ENCODE data around the gene LRRC32.
"Not testable (repeated sequence)": the region's sequence is repeated elsewhere in the genome, so short reads cannot be mapped to it uniquely, and the experiment has no call there.

LRRC32 gene

DNA sequence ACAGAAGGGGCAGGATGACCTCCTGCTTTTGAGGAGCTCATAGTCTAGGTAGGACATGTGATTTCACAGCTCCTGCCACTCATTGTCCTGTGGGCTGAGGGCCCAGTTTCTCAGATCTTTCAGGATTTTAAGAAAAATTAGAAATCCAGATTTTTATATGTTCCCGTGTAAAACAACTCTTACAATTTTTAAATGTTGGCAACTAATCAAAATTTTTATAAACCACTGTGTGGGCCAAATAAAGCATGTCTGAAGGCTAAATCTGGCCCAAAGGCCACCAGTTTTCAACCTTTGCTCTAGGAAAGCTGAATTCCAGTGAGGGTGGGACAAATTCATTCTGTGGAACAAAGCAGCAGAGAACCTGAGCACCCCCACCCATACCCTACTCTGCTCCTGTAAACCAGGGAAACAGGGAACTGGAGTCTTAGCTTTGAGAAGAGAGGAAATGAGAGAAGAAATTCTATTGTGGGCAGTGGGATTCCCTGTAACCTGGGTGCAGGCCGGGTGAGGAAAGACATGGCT, 20.6 kb downstream of the LRRC32 start:
- no peak for DNase-seq (ENCODE audit: low read depth)

DNA sequence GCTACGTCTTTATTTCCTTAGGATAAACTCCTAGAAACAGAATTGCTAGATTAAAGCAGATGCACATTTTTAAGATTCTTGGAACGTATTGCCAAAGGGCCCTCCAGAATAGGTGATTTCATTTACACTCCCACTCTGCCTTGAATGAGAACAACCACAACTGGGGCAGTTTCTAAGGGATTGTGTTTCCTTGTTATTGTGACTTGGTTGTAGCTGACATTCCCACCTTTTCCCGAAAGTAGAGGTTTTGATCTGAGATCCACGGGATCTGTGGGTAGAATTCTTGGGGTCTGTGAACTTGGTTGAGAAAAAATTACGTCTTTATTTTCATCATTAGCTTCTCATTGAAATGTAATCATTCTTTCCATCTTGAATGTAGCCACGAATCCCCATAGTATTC, 21.5 kb downstream of the LRRC32 start:
- DNase-seq (ENCODE audit: low read depth), result no peak

DNA sequence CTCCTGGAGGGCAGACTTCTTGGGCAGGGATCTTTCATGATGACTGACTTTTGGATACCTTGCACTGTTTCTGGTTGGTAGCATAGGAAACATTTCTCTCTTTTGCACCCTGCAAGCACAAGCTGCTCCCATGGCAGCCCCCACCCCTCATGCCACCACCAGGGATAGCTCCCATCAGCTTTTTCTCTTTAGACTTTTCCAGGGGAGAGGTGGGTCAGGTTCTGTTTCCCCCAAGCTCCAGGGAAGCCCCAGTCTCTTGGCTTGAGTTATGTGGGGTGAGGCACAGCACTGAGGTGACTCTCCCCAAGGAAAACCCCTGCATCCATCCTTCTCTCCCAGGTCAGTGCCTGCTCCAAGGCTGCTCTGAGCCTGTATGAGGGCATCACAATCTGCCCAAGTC, 22.5 kb downstream of the LRRC32 start:
- DNase-seq (ENCODE audit: low read depth), result no peak

DNA sequence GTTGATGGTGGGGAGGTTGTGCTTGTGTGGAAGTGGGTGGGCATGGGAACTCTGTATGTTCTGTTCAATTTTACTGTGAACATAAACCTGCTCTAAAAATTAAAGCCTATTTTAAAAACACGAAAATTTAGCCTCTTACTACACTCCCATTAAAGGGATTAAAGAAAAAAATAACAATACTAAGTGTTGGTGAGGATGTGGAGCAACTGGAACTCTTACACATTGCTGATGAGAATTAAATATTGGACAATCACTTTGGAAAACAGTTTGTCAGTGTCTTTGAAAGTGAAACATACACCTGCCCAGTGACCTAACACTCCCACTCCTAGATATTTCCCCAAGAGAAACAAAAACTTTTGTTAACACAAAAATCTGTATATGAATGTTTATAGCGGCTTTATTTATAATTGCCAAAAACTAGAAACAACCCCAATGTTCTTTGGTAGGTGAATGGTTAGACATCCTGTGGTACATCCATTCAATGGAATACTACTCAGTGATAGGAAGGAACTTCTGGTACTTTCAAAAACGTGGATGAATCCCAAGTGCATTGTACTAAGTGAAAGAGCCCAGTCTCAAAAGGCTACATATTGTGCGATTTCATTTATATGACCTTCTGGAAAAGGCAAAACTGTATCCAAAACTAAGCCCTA, 23.5 kb downstream of the LRRC32 start:
- no peak for DNase-seq (ENCODE audit: low read depth)

DNA sequence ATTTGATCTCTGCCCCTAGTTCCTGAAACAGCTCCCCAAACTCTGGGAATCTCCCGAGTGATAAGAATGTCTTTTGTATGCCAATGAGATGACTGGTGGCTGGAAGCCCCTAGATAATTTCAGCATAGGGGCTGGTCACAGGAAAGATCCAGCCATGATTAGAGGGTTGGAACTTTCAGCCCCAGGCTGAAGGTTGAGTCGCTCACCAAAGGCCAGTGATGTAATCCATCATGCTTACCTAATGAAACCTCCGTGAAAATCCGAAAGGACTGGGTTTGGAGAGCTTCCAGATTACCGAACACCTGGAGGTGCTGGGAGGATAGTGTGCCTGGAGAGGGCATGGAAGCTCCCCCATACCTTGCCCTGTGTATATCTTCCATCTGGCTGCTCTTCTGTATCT, 26.0 kb downstream of the LRRC32 start:
- no peak for DNase-seq (ENCODE audit: low read depth)

DNA sequence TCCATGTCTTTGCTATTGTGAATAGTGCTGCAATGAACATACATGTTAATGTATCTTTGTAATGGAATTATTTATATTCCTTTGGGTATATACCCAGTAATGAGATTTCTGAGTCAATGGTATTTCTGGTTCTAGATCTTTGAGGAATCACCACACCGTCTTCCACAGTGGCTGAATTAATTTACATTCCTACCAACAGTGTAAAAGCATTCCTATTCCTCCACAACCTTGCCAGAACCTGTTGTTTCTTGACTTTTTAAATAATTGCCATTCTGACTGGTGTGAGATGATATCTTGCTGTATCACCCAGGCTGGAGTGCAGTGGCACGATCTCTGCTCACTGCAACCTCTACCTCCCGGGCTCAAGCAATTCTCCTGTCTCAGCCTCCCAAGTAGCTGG, 26.8 kb downstream of the LRRC32 start:
- DNase-seq (ENCODE audit: low read depth), result not testable (repeated sequence)

DNA sequence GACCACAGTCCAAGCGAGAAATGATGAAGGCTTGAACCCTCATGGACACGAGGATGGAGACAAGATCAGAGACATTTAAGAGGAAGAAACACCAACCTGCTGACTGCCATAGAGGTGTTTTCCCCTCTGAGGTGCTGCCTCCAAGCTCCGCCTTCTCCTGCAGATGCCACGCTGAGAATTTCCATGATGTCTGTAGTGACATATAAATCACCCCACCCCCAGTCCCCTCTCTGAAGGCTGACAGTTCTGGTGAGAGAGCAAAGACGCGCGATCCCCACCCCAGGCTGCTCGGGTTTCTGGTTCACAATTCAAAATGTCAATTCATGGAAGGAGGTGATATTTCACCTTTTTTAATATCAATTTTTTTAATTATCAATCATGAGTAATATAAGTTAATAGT, 28.2 kb downstream of the LRRC32 start:
- DNase-seq (ENCODE audit: low read depth), result no peak

DNA sequence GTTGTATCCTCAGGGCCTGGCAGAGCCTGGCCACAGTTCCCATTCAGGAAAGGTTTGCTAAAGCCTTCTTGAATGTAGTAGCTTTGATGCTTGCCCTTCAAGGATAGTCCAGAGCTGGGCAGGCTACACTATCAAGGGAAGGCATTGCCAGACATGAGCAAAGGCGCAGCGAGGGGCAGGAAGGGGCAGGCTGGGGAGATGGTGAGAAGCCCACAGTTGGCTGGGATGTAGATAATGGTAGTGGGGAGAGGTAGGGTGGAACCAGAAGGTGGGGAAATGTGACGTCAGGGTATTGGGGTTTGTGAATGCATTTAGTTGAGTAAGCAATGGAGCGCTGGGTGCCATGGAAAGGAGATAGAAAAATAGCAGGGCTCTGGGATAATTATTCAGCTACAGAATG, 28.6 kb downstream of the LRRC32 start:
- DNase-seq (ENCODE audit: low read depth), result no peak

DNA sequence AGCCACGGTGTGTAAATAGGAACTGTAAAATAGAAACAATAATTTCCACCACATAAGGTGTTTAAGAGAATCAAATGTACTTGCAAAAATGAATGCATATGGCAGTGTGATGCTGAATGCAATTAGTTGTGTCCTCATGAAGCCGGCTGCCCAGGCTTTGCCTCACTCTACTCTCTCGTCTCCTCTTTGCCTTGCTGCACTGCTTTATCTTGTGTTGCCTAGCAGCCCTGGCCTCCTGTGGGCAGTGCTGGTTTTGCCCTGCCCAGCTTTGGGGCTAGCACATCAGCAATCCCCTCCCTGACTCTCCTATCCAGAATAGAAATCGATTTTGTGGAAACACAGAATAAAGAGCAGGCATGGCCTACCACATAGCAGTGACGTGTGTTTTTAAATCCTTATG, 30.0 kb downstream of the LRRC32 start:
- DNase-seq (ENCODE audit: low read depth), result no peak

DNA sequence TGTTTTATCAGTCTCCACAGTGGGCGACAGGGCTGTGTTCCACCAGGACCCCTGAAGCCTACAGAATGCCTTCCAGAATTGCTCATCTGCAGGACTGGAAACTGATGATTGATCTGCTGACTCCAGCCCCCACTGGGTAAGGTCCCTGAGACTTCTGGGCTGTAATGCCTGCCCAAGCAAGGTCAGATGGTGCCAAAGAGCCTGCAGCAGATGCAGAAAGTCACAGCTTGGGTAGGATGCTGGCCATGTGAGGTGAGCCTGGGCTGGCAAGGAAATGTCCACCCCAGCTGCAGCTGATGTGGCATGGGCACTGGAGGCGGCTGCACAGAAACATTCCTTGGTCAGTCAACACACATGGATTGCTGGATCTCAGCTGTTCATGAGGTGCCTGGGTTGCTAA, 30.9 kb downstream of the LRRC32 start:
- DNase-seq (ENCODE audit: low read depth), result no peak

DNA sequence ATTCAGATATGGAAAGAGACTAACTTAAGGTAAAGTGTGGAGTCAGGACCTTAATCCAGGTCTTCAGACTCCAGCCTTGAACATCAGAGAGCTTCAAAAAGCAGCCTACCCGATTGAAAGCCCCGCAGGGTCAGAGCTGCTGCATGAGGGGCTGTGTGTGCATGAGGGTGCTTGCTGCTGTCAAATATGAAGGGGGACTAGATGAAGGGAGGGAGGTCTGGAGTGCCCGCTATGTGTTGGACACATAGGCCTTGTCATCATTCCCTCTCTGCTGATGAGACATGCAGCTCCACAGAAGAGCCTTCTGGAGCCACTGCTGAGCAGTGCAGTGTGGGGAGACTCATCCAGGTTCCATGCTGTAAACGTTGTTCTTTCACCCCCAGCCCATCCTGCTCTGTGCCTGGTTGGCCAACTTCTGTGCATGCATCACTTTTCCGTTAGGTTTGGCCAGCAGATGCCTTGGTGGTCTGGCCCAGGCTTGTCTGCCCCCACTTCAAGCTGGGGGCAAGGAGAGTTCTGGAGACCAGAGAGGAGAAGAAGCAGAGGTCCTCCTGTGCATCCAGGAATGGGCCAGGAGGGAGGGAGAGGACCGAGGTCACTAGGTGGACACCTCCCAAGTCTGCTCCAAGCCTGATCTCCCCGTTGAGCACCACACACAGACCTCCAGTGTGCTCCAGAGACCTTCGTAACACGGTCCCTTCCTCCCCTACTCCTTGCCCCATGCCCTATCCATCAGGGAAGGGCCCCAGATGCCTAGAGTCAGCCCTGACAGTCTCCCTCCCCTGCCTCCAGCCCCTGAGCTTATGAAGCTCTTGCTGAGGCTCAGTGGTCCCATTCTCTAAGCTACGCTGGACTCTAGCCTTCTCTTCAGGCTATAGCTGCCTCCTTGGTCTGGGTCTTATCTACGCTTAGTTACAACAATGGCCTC, 32.0 kb downstream of the LRRC32 start:
- no peak for DNase-seq (ENCODE audit: low read depth)

DNA sequence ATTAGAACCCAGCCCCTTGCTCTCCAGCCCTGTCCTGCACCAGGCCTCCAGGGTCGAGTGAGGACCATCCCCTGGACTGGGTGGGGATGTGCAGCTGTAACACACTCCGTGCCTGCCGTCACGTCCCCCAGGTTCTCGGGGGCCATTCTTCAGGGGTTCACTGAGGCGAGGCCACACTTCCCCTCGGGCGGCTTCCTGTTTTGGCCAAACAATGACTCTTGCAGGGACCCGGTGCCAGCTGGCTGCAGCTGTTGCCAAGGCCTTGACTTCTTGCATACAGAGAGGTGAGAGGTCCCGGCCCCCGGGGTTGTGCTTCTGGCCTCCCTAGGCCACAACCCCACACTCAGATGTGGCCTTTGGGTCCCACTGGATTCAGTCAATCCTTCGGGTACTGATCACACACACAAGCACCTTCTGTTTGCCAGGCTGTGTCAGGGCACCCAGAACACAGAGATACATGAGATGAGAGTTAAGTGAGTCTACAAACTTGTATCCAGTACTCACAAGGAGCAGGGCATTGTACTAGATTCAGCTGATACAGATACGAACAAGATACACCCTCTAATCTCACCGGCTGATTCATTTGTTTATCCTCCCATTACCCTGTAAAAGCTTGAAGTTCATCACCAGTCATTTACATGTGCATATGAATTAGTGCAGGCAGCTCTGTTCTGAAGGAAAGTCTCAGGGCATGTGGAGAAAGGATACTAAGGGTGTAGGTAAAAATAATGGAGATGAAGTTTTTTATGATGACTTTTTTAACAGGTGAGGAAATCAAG, 32.9 kb downstream of the LRRC32 start:
- no peak for DNase-seq (ENCODE audit: low read depth)

DNA sequence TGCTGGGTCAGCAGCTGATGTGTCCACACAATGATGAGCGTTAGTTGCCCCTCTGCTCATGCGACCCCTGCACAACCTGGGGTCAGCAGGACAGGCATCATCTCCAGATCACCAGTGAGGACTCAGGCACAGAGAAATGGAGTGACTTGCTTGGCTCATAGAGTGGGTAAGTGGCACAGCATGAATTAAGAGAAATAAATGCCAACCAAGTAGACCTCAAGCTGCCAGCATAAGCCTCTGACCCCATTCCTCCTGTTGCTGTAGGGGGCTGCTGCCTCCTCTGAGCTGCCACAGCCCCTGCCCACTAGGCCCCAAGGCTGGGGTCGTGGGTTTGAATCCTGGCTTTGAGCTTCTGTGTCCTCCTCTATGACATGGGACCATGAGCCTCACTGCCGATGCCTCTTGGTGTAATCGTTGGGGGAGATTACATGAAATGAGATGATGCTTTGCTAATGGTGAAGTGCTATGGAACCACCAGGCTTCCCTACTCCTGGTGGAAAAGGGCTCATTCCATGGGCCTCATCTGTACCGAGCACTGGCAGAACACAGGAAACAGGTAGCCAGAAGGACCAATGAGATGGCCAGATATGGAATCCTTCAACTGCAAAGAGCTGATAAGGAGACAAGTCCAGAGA, 33.6 kb downstream of the LRRC32 start:
- DNase-seq (ENCODE audit: low read depth), result no peak

DNA sequence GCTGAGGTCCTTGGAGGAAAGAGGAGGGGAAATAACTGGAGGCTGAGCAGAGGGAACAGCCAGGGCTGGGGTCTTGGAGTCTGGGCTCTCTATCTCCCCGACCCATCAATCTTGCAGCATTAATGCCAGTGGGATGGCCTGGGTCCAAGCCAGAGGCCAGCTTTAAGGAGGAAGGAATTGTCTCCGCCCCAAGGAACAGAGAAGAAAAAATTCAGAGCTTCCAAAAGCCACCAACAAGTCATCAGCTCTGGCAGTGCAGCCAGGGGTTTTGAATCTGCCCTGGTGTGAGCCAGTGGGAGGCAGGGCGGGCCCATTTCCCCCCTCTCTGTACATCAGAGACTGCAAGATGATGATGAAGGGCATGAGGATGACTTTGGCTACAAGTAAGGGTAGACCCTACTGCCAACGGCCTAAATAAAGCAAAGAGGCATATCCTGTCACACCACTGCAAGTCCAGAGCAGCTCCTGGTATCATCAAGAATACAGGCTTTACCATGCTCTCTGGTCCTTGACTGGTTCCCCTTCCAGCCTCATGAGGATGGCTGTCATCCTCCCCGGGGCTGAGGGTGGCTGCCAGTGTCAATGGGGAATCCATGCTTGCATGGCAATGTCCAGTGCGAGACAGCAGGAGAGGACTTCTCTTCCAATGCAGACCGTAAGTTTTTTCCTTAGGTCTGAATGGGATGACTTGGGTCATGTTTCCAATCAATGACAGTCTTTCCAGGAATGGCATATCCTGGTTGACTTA, 34.4 kb downstream of the LRRC32 start:
- DNase-seq (ENCODE audit: low read depth), result no peak

DNA sequence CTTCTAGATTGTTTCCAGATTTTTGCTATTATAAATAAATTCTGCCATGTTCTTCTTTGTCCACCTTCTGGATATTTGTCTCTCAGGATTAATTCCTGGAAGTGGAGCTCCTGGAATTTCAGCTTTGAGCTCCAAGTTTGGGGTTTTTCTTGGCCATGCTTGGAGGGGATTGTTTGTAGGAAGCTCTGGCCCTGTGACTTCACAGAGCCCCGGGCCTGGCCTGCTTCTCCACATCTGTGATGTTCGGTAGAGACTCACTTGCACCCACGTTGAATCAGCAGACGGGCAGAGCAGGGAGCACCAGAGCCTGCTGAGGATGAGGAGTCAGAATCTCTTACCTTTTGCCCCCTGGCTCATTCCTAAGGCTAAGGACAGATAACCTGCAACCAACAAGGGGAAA, 35.7 kb downstream of the LRRC32 start:
- no peak for DNase-seq (ENCODE audit: low read depth)

DNA sequence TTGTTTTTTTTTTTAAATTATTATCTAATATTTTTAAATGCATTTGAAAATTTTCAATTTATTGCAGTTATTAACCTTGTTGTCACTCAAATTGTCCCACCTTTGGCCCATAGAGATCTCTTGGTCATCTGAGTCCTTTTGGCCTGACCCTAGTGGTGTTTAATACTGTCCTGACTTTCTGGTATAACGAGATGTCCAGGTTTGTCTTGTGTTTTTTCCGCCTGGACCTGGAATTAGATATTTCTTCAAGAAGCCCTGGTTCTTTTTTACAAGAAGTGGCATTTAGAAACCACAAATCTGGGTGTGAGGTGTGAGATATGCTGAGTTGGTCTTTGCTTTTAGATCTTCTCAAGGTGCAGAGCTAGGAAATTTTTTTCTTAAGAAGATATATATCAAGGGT, 38.1 kb downstream of the LRRC32 start:
- DNase-seq (ENCODE audit: low read depth), result no peak

DNA sequence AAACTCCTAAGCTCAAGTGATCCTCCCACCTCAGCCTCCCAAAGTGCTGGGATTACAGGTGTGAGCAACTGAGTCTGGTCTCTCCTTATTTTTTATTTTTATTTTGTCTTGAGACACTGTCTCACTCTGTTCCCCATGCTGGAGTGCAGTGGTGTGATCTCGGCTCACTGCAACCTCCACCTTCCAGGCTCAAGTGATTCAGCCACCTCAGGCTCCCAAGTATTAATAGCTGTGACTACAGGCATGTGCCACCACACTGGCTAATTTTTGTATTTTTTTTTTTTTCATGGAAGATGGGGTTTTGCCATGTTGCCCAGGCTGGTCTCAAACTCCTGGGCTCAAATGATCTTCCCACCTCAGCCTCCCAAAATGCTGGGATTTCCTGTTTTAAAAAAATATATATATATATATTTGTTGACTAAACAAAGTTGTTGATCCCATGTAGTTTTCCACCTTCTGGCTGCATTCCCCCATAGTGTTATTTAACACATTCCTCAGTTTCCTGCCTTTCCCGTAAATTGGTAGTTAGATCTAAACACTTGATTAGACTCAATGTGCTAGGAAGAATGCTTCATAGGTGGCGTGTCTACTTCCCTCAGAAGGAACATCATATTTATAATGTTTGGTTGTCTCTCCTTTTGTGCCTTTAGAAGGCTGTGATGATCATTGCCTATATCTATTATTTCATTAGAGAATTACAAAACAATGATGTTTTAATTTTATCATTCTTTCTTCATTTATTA, 38.8 kb downstream of the LRRC32 start:
- no peak for DNase-seq (ENCODE audit: low read depth)

DNA sequence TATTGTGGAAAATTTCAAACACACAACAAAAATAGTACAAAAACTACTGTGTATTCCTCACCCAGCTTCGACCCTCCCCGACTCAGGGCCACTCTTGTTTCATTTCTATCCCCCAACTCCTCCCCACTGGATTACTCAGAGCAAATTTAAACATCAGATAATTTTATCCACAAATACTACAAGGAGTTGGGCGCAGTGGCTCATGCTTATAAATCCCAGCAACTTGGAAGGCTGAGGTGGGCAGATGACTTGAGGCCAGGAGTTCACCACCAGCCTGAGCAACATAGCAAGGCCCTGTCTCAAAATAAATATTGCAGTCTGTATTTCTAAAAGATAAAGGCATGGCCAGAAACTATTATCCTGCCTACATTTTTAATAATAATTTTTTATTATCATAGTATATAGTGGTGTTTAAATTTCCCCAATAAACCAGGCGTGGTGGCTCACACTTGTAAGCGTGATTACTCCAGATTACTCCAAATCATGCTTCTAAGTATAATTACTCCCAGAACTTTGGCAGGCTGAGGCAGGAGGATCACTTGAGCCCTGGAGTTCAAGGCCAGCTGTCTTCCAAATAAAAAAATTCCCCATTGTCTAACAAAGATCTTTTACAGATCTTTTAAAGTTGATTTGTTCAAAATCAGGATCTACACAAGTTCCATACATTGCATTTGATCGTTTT, 39.8 kb downstream of the LRRC32 start:
- no peak for DNase-seq (ENCODE audit: low read depth)

DNA sequence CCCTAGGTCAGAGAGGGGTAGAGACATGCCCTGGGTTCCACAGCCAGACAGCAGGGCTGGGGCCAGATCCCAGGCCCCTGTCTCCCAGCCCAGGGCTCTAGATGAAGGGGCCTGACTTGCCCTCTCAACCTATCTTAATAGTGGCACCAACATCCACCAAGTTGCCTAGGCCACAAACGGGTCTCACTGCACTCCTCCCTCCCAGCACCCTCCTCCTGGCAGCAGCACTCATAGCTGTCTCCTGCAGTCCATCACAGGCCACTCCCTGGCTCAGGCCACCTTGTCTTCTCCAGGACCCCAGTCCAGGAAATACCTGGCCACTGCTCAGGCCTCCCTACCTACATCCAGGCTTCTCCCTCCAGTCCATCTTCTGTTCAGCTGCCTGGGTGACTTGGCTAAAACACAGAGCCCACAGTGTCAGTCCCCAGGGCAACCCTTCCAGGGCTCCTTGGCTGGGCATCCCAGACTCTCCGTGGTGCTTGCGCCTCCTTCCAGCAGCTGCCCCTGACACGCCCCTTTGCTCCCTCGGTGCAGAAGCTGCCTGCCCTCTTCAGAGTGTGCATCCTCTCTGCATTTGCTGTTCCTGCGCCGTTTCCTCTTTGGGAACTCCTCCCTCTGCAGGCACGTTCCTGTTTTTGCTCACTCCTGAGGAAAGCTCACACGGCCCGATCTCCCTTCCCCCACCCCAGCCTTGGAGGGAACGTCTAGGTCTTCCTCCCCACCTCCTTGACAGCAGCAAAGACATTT, 40.5 kb downstream of the LRRC32 start:
- no peak for DNase-seq (ENCODE audit: low read depth)

Data from stromal cell of bone marrow (primary cell).